Esophagus squamous epithelium (tissue), 4 donors: ENCODE data around the gene TBC1D24.

Experiments
- CTCF ChIP-seq, 6 experiments: fragments of 450-650 bp in 4 of 6; fragments of 200-600 bp in 2 of 6; sonication (generic) in 2 of 6; IDR thresholded peaks; one replicate each; pipeline ENCODE4 v1.5.1; 2016 to 2019; ENCODE audit warnings: antibody characterized with exemption in 6 of 6, mild to moderate bottlenecking in 4 of 6, moderate library complexity in 4 of 6
- POLR2A ChIP-seq, 4 donors: fragments of 450-650 bp; IDR thresholded peaks; one replicate each; pipeline ENCODE4 v1.6.1; 2017; ENCODE audit warnings: antibody characterized with exemption in 4 of 4, mild to moderate bottlenecking in 4 of 4, moderate library complexity in 3 of 4

DNA sequence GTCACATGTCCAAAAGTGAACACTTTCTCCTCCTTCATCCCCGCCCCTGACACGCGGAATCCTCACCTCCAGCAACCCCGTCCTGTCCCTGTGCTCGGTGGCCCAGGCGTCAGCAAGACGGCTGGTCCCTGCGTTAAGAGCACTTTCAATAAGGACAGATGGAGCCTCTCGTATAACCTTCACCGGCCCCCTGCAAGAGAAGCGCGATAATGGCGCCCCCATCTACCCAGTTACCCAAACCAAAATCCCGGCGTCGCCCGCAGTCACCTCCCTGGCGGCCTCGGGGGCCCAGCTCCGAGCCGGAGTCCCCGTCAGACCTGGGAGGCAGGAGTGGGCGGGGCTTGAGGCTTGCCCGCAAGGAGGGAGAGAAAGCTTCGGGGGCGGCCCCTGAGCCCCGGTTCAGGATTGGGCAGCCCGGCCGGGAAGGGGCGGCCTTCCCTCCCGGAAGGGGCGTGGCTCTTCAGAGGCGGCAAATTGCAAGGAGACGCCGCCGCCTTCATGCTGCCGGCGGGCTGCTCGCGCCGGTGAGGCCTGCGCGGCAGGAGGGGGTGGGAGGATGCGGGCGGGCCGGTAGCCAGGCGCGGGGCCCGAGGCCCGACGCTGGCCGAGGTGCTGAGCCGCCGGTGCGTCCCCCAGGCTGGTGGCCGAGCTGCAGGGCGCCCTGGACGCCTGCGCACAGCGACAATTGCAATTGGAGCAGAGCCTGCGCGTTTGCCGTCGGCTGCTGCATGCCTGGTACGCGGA lies 15.1 kb upstream of the TBC1D24 start, which contains the start of gene TEDC2:
- no peak for TF ChIP-seq CTCF (IDR thresholded peaks at IDR 0.05)
- TF ChIP-seq POLR2A (IDR thresholded peaks at IDR 0.05): no peak
